NB4 (cell line): ENCODE measurements around the gene ALS2CL.

Experiments used
- DNase-seq: peaks from one replicate; pipeline ENCODE4 v3.0.0; 2010; ENCODE audit warnings: low read depth
- H3K4me3 ChIP-seq: one replicate; pipeline ENCODE4 v1.5.1; 2011; ENCODE audit warnings: mild to moderate bottlenecking, low read depth, low read length, moderate library complexity
- CTCF ChIP-seq: IDR thresholded peaks from one replicate; pipeline ENCODE4 v1.5.1; 2012; ENCODE audit warnings: low read depth, low read length
- MAX ChIP-seq: IDR thresholded peaks from 2 replicates; pipeline ENCODE4 v1.6.1; 2011; ENCODE audit warnings: low read depth, low read length
- MYC ChIP-seq: IDR thresholded peaks from 2 replicates; pipeline ENCODE4 v1.6.1; 2011; ENCODE audit warnings: low read depth, low read length
- POLR2A ChIP-seq: IDR thresholded peaks from 2 replicates; pipeline ENCODE4 v1.6.1; 2011; ENCODE audit warnings: mild to moderate bottlenecking; ENCODE audit not compliant: insufficient read length; ENCODE audit errors: extremely low read depth

The ALS2CL gene

GRCh38 chr3:46724424-46724823 is 30.9 kb upstream of the ALS2CL start:
- TF ChIP-seq MAX (no peak), POLR2A (no peak), MYC (no peak), CTCF (no peak)
- no peak for DNase-seq

GRCh38 chr3:46722443-46722842 is 29.0 kb upstream of the ALS2CL start:
- TF ChIP-seq POLR2A (no peak), MYC (no peak), CTCF (no peak)
- no peak for DNase-seq
- no peak overlapping the region for H3K4me3 ChIP-seq

More at GRCh38 chr3:46724424-46724823, 30.9 kb upstream of the ALS2CL start:
- no peak overlapping the region for H3K4me3 ChIP-seq

- no peak for TF ChIP-seq MYC
- TF ChIP-seq POLR2A, result no peak
- no peak for TF ChIP-seq MAX
- no peak for TF ChIP-seq CTCF
- H3K4me3 ChIP-seq, result no peak overlapping the region
- DNase-seq, result no peak
Observed at GRCh38 chr3:46721009-46721408, 27.5 kb upstream of the ALS2CL start.

- no peak for DNase-seq
- H3K4me3 ChIP-seq, result no peak overlapping the region
- no peak for TF ChIP-seq POLR2A
- TF ChIP-seq CTCF, result no peak
- no peak for TF ChIP-seq MAX
- no peak for TF ChIP-seq MYC
Observed at GRCh38 chr3:46719735-46720271, 26.3 kb upstream of the ALS2CL start.

GRCh38 chr3:46719044-46719565 is 25.6 kb upstream of the ALS2CL start:
- no peak overlapping the region for H3K4me3 ChIP-seq
- no peak for TF ChIP-seq MYC
- no peak for TF ChIP-seq CTCF
- no peak for TF ChIP-seq POLR2A
- TF ChIP-seq MAX, result no peak
- DNase-seq, result no peak
